DND-41 (cell line): Measurements from ENCODE around the gene ZSCAN5C.

Experiments
- CTCF ChIP-seq: IDR thresholded peaks from 2 replicates; pipeline ENCODE4 v1.5.1; 2012; ENCODE audit warnings: borderline replicate concordance, low read length, moderate library complexity, mild to moderate bottlenecking; ENCODE audit not compliant: poor library complexity, severe bottlenecking; ENCODE audit errors: extremely low read depth
- EZH2 ChIP-seq: IDR thresholded peaks from 3 replicates; pipeline ENCODE4 v1.6.1; 2012; ENCODE audit warnings: borderline replicate concordance, low read depth, mild to moderate bottlenecking, moderate library complexity, low read length, inconsistent platforms; ENCODE audit not compliant: severe bottlenecking

- TF ChIP-seq CTCF (no peak), EZH2 (no peak)
Observed at GRCh38 chr19:56209091-56209490, 7.0 kb downstream of the ZSCAN5C start.
